Adipose tissue (tissue), 3 donors: ENCODE measurements around the gene CCL7. TPM values are rescaled to one million over a fixed set of nuclear protein-coding genes. Genes with fewer than 3 reads are reported as not detected.
A peak's percentile ranks its signal among the peaks of the same experiment; 100 is the strongest.

Experiments used
- H3K27ac ChIP-seq: one replicate; pipeline ENCODE4 v1.5.1; 2013; ENCODE audit warnings: low read depth, low read length
- WGBS, 3 donors: extraction: QIAGEN DNeasy Blood & Tissue Kit; methylation state at CpG; one replicate each; pipeline ENCODE4 v1.1.7; 2013; 5-methylcytosine and 5-hydroxymethylcytosine counted together
- polyA plus RNA-seq, 3 donors: library from polyadenylated mRNA; stranded (reverse); fragments of 200-250 nt; gene quantifications; one replicate each; pipeline ENCODE4 v1.2.3, GENCODE V29; 2013
- donor health status: healthy with polysubstance abuse.
- donor health status: Bipolar disorder and iron deficiency.
- donor health status: healthy.

CCL7 gene
- polyA plus RNA-seq, 3 donors, result 0.16 to 6.6 TPM; not detected in 1

DNA sequence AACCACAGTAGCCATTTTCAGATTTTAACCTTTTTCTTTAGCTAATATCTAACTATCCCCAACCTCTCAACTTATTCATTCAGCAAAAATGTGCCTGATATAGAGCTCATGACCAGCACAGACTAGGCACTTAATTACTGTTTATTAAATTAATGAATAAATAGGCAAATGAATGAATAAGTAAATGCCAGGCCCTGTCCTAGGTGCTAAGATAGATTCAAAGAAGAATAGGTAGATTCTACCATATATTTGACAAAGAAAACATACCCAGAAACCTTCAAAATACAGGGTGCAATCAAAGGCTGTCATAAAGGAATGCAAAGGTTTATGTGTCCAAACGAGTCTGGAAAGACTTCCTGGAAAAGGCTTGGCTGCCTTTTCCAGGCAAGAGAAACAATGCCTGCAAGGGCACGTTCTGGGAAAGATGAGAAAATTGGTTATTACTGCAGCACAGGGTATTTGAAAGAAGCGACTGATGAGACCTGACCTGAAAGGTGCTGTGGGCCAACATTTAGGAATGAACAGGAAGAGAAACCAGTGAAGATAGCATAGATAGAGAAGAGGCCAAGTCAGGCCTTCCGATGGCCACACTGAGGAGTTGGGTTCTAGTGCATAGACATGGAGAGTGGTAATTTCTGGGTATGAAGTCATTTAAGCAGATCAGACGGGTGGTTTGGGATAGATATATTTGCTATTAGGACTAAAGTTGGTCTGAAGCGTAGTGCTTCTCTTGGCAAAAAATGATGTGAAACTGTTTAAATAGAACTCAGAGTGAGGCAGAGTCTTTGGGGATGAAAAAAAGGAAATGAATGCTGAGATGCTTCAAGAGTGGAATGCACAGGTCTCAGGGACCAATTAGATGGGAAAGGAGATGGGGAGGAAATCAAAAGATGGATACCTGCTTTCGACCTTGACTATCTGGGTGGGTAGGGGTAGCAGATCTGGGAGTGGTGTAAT lies 26.4 kb upstream of the CCL7 start:
- H3K27ac ChIP-seq, result no peak overlapping the region
- WGBS, 3 donors, result 63 to 79% (median 78%) methylated on average over 7 of the region's 7 CpGs

DNA sequence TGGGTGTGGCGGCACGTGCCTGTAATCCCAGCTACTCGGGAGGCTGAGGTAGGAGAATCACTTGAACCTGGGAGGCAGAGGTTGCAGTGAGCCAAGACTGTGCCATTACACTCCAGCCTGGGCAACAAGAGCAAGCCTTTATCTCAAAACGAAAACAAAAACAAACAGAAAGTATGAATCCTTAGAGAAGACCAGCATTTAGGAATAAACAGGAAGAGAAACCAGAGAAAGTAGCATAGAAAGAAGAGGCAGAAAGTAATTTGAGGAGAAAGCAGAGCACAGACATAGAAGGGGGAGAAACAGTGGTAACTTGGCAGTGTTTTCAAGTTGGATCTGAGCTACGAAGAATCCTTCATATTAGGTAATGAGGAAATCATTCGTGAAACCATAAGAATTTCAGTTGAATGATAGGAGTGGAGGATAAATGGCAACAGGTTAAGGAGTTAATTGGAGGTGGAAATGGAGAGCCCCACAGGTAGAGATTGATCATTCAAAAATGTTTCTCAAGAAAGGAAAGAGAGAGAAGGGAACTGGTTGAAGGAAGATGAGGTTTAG lies 24.6 kb upstream of the CCL7 start:
- H3K27ac ChIP-seq, result no peak overlapping the region
- WGBS, 3 donors, result 63 to 78% (median 64%) methylated on average over 6 of the region's 6 CpGs

DNA sequence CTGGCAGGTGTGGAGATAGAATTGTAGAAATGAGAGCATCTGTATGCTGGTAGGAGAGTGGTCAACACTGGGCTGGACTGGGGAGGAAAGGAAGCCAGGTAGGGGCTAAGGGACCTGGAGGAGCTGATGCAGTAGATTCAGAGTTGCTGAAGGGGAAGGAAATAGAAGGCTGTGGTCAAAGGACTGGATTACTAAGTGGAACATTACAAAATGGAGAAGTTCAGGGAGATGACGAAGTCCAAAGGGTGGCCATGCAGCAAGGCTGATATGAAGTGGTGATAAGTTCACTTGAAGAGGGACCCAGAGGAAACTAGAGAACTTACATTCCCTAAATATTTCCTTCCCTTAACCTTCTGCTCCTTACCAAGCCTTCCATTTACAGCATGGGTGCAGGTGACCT lies 23.6 kb upstream of the CCL7 start:
- 55 to 86% (median 57%) methylated on average over 1 of the region's 1 CpG for WGBS, 3 donors
- H3K27ac ChIP-seq, result no peak overlapping the region

DNA sequence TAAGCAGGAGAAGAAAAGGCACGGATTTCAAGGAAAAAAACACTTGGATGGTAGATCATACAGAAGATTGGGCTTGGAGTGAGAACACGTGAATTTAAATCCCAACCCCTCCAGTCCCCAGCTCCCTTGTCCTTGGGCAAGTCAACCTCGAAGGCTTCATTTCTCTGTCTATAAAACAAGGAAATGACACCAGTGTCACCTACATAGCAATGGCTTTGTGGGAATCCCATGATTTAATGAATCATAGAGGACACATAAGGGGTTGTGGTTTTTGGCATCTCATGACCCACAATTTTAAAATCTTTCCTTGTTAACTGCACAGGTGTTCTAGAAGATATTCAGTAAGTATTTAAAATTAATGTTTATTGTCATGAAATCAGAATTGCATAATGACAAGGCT lies 23.1 kb upstream of the CCL7 start:
- H3K27ac ChIP-seq, result no peak overlapping the region
- WGBS, 3 donors, result 63 to 77% (median 74%) methylated on average over 3 of the region's 3 CpGs

DNA sequence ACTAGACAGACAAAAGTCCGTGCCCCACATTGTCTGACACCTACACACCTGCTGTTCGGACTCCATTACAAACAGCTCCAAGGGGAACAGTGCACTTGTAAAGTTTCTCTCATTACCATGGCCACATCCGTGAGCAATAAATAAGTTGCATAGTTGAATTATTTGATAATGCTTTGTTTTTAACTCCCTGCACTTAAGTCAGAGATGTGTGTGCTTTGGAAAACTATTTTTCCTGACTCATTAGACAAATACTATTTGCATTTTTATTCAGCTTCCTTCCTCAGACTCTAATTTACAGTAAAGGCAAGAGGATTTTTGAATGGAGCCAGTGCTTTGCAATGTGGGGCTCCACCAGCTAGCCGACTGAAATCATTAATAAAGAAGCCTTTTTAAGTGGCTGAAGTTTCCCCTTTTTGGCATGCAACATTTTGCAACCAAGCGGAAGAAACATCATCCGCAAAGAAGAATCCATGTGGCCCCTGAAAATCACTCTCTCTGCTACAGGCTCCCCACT lies 21.5 kb upstream of the CCL7 start:
- no peak overlapping the region for H3K27ac ChIP-seq
- 41 to 59% (median 54%) methylated on average over 6 of the region's 6 CpGs for WGBS, 3 donors

DNA sequence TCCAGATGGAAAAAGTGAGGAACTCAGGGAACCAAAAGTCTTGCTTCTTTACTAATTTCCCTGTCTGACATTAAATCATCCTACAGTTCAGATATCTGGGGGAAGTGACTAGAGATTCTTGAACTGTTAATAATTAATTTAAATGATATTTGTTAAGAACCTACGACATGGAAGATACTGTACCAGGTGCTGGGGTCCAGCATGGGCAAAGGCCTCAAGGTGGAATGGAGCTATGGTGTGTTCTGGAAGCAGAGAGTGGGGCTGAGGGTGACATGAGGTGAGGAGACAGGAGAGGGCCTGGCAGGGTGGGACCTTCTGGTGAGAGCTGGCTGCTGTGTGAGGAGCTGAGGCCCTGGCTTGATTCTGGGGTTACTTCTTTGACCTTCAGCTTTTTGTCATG lies 21.0 kb upstream of the CCL7 start:
- H3K27ac ChIP-seq, result no peak overlapping the region
- WGBS, 3 donors, result 32 to 67% (median 40%) methylated on average over 1 of the region's 1 CpG

DNA sequence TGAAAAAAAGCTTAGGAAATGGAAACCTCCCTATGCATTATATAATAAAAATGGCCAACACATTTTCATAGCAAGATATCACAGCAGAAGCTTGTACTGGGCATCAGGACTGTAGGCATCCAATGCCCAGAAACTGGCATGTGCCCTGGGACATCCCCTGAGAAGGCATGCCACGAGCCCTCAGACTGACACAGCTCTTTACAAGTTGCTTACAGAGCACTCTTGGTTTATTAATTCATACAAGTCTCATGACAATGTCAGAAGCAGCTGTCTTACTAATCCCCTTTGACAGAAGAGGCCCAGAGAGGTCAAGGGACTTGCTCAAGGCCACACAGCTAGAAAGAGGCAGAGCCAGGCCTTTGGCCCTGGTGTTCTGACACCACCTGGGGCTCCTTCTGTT lies 20.5 kb upstream of the CCL7 start:
- WGBS, 3 donors, result 56 to 65% (median 61%) methylated on average over 1 of the region's 1 CpG
- H3K27ac ChIP-seq, result no peak overlapping the region

DNA sequence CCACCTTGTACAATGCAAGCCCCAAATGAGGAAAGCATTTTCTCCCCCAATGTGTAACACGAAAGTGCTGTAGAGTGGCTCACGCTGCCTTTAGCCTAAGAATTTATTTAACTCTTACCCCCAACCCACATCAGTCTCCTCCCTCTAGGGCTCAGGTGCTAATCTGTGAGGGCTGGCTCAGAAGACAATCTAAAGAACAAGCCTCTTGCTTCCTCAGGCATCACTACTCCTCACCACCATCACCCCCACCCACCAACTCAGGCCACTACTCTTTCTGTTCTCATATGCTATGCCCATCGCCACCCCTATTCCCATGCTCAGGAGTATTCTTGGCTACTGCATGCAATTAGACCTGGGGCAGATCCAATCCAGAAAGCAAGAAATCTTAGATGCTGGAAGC lies 18.8 kb upstream of the CCL7 start:
- WGBS, 3 donors, result 64 to 96% (median 90%) methylated on average over 3 of the region's 3 CpGs
- H3K27ac ChIP-seq, result no peak overlapping the region

DNA sequence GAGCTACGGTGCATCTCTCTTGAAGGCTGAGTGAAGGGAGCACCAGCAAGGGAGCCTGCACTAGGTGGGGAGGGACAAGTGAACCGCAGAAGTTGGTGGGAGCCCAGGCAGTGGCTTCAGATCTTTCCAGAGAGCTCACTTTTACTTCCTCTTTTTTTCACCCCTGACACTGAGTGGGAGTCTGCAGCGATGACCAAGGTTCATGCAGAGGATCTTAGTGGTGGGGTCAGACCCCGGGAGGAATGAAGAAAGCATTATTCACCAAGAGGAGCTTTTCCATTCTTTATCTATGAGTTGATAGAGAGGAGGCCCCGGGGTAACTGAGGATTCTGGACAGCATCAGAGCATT lies 18.0 kb upstream of the CCL7 start:
- no peak overlapping the region for H3K27ac ChIP-seq
- 15 to 41% (median 24%) methylated on average over 5 of the region's 5 CpGs for WGBS, 3 donors

DNA sequence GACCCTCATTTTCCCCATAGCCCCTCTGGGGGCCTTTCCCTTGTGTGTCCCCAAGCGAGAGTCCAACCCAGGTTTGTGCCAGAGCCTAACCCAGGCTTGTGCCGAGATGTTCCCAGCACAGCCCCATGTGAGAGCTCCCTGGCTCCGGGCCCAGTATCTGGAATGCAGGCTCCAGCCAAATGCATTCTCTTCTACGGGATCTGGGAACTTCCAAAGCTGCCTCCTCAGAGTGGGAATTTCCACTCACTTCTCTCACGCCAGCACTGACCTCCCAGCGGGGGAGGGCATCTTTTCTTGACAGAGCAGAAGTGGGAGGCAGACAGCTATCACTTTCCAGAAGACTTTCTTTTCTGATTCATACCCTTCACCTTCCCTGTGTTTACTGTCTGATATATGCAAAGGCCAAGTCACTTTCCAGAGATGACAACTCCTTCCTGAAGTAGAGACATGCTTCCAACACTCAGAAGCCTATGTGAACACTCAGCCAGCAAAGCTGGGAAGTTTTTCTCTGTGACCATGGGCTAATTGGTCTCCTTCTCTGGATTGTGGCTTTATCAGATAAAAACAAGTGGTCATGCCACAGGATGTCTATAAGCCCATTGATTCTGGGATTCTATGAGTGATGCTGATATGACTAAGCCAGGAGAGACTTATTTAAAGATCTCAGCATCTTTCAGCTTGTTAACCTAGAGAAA lies 17.4 kb upstream of the CCL7 start:
- whole genome bisulfite sequencing, 3 donors, result 18 to 33% (median 20%) methylated on average over 6 of the region's 6 CpGs
- H3K27ac ChIP-seq, result no peak overlapping the region

DNA sequence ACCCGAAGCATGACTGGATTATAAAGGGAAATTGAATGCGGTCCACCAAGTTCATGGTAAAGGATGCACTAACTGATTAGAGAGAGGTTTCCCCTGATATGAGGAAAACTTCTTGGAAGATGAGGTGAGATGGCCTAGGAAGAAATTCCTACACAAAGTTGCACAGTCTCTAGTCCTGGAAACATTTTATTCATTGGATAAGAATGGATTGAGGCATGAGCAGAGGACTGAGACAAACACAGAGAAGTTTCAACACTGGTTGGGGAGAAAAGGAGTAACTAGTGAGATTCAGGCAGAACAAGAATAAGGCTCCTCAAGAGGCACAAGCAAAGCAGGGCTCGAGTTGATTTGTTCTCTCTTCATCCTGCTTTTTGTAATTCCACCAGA lies 16.9 kb upstream of the CCL7 start:
- WGBS, 3 donors, result 64 to 78% (median 65%) methylated on average over 3 of the region's 3 CpGs
- peak overlapping the region; percentile 75 for H3K27ac ChIP-seq

DNA sequence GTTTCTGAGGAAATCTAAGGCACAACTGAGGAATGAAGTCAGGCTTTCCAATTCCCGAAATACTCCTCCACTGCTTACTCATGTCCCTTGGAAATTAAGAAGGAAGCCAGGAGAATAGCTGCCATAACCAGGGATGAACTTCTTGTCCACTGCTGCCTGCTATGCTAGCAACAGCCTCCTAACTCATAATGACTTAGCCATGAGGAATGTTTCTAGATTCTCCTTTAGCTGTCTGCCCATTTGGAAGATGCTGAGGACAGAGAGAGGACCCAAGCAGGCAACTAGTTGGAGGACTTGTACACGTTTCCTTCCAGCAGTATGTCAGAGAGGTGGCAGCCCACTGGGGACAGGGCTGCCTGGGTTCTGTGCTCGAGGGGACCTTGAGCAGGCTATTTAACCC lies 15.9 kb upstream of the CCL7 start:
- 30 to 37% (median 37%) methylated on average over 3 of the region's 3 CpGs for WGBS, 3 donors
- peak overlapping the region; percentile 75 for H3K27ac ChIP-seq

DNA sequence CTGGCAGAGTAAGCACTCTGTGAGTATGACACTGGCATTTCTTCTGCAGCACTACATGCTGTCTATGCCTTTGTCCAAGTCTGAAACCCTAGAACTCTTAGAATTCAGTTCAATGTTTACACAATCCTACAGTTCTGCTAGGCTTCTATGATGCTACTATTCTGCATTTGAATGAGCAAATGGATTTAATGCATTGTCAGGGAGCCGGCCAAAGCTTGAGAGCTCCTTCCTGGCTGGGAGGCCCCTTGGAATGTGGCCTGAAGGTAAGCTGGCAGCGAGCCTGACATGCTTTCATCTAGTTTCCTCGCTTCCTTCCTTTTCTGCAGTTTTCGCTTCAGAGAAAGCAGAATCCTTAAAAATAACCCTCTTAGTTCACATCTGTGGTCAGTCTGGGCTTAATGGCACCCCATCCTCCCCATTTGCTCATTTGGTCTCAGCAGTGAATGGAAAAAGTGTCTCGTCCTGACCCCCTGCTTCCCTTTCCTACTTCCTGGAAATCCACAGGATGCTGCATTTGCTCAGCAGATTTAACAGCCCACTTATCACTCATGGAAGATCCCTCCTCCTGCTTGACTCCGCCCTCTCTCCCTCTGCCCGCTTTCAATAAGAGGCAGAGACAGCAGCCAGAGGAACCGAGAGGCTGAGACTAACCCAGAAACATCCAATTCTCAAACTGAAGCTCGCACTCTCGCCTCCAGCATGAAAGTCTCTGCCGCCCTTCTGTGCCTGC lies 15.2 kb upstream of the CCL7 start, which contains the start of gene CCL2:
CCL2 (plus strand) TSS at position 635 of the 730 bp plus-strand sequence; CDS start at position 700, 65 bp downstream.
- 3 to 7% (median 6%) methylated on average over 11 of the region's 11 CpGs for WGBS, 3 donors
- H3K27ac ChIP-seq, result peak within 1 kb of the TSS; percentile 75

DNA sequence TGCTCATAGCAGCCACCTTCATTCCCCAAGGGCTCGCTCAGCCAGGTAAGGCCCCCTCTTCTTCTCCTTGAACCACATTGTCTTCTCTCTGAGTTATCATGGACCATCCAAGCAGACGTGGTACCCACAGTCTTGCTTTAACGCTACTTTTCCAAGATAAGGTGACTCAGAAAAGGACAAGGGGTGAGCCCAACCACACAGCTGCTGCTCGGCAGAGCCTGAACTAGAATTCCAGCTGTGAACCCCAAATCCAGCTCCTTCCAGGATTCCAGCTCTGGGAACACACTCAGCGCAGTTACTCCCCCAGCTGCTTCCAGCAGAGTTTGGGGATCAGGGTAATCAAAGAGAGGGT lies 14.7 kb upstream of the CCL7 start:
- peak overlapping the region; percentile 75 for H3K27ac ChIP-seq
- WGBS, 3 donors, result 25 to 34% (median 26%) methylated on average over 5 of the region's 5 CpGs

DNA sequence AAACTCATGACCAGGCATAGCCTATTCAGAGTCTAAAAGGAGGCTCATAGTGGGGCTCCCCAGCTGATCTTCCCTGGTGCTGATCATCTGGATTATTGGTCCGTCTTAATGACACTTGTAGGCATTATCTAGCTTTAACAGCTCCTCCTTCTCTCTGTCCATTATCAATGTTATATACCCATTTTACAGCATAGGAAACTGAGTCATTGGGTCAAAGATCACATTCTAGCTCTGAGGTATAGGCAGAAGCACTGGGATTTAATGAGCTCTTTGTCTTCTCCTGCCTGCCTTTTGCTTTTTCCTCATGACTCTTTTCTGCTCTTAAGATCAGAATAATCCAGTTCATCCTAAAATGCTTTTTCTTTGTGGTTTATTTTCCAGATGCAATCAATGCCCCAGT lies 14.2 kb upstream of the CCL7 start:
- H3K27ac ChIP-seq, result no peak overlapping the region
- 72 to 84% (median 81%) methylated on average over 1 of the region's 1 CpG for WGBS, 3 donors

DNA sequence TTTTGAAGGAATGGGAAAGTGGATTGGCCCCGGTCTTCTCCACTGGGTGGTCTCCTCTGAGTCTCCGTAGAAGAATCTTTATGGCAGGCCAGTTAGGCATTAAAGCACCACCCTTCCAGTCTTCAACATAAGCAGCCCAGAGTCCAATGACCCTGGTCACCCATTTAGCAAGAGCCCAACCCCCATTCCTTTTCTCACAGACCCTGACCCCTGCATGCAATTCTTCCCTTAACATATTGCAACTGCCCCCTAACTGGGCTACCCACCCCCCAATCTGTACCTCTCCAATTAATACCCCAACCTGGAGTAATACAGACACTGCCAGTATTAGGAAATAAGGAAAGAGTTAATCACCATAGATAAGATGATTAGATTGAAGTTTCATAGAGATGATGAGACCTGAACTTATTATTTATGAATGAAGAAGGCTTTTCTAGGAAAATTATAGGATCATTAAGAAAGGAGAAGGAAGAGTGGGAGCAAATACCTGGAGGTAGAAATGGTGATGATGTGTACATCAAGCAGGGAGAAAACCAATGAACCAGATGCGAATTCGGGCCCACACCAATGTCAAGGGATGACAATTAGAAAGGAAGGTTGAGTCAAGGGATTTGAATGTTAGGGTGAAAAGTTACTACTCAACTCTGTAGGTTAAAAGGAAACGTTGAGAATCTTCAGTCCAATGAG lies 12.6 kb upstream of the CCL7 start:
- no peak overlapping the region for H3K27ac ChIP-seq
- WGBS, 3 donors, result 82 to 91% (median 91%) methylated on average over 5 of the region's 5 CpGs

DNA sequence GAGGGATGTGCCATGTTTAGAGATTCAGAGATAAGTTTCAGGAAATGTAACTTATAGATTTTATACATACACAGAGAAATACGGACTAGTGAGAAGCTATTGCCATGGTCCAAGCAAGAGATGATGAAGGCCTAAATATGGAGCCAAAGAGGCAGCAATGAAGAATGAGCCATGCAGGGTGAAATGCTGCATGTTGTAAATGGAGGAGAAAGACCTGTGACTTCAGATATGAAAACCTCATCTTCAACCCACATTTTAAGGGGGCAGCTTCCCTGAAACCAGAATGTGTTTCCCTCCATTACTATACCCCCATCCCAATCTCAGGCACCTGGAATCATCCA lies 12.1 kb upstream of the CCL7 start:
- no peak overlapping the region for H3K27ac ChIP-seq
- WGBS, 3 donors, result 70 to 88% (median 86%) methylated on average over 1 of the region's 1 CpG

DNA sequence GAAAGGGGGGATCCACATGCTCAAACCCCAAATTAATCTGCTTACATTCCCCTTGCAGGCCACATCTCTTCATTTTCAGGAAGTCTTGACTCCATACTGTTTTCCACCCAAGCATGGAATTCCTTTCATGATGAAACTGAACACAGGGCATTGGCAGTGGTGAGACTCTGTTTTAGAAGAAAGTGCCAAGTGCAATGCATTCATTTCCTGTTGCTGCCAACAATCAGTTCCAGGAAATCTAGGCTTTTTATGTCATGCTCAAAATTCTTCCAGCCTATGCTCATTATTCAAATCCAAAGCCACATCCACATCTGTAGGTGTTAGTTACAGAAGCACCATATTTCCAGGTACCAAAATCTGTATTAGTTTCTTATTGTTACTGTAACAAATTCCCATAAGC lies 10.9 kb upstream of the CCL7 start:
- no peak overlapping the region for H3K27ac ChIP-seq
